ENCODE measurements around the gene RRP15.
"Not testable (repeated sequence)": the region's sequence is repeated elsewhere in the genome, so short reads cannot be mapped to it uniquely, and the experiment has no call there.

The RRP15 gene

GRCh38 chr1:218304281-218305039, 19.4 kb downstream of the RRP15 start:
- Mint-ChIP-seq H3K36me3 (ENCODE audit: low read depth) (peaks cover 10% of the 10 kb centered on the region), H3K27ac (no peak overlapping the region)

GRCh38 chr1:218305472-218306064, 20.5 kb downstream of the RRP15 start:
- Mint-ChIP-seq H3K27ac (no peak overlapping the region), H3K36me3 (ENCODE audit: low read depth) (peaks cover 11% of the 10 kb centered on the region), H3K4me3 (no peak overlapping the region), H3K4me1 (ENCODE audit: low read depth) (peaks cover 2% of the 10 kb centered on the region), H3K9me3 (no peaks in the 10 kb centered on the region), H3K27me3 (ENCODE audit: low read depth) (no peaks in the 10 kb centered on the region)

More at GRCh38 chr1:218304281-218305039, 19.4 kb downstream of the RRP15 start:
- H3K9me3 Mint-ChIP-seq: no peaks in the 10 kb centered on the region
- H3K4me1 Mint-ChIP-seq (ENCODE audit: low read depth): peaks cover 2% of the 10 kb centered on the region
- no peak overlapping the region for H3K4me3 Mint-ChIP-seq
- H3K27me3 Mint-ChIP-seq (ENCODE audit: low read depth): no peaks in the 10 kb centered on the region

GRCh38 chr1:218312509-218312908, 27.4 kb downstream of the RRP15 start:
- H3K4me3 Mint-ChIP-seq: no peak overlapping the region
- H3K27ac Mint-ChIP-seq: no peak overlapping the region
- peaks cover 9% of the 10 kb centered on the region for H3K36me3 Mint-ChIP-seq (ENCODE audit: low read depth)
- H3K27me3 Mint-ChIP-seq (ENCODE audit: low read depth): no peaks in the 10 kb centered on the region
- H3K4me1 Mint-ChIP-seq (ENCODE audit: low read depth): no peaks in the 10 kb centered on the region
- no peaks in the 10 kb centered on the region for H3K9me3 Mint-ChIP-seq

GRCh38 chr1:218314316-218314715, 29.2 kb downstream of the RRP15 start:
- Mint-ChIP-seq H3K4me3 (no peak overlapping the region), H3K27ac (no peak overlapping the region), H3K27me3 (ENCODE audit: low read depth) (no peaks in the 10 kb centered on the region), H3K36me3 (ENCODE audit: low read depth) (peaks cover 4% of the 10 kb centered on the region), H3K4me1 (ENCODE audit: low read depth) (no peaks in the 10 kb centered on the region), H3K9me3 (no peaks in the 10 kb centered on the region)

GRCh38 chr1:218315638-218316037, 30.5 kb downstream of the RRP15 start:
- Mint-ChIP-seq H3K27ac (no peak overlapping the region), H3K4me3 (no peak overlapping the region), H3K27me3 (ENCODE audit: low read depth) (no peaks in the 10 kb centered on the region), H3K9me3 (no peaks in the 10 kb centered on the region), H3K4me1 (ENCODE audit: low read depth) (no peaks in the 10 kb centered on the region), H3K36me3 (ENCODE audit: low read depth) (peaks cover 3% of the 10 kb centered on the region)

- Mint-ChIP-seq H3K4me1 (ENCODE audit: low read depth) (no peaks in the 10 kb centered on the region), H3K27ac (no peak overlapping the region), H3K27me3 (ENCODE audit: low read depth) (no peaks in the 10 kb centered on the region), H3K9me3 (no peaks in the 10 kb centered on the region), H3K36me3 (ENCODE audit: low read depth) (no peaks in the 10 kb centered on the region), H3K4me3 (no peak overlapping the region)
Measured at GRCh38 chr1:218317061-218317460, 32.0 kb downstream of the RRP15 start.

- H3K4me3 Mint-ChIP-seq; H3K4me1 Mint-ChIP-seq (ENCODE audit: low read depth); H3K27me3 Mint-ChIP-seq (ENCODE audit: low read depth); H3K27ac Mint-ChIP-seq; H3K36me3 Mint-ChIP-seq (ENCODE audit: low read depth); H3K9me3 Mint-ChIP-seq: not testable (repeated sequence)
Measured at GRCh38 chr1:218320182-218320581, 35.1 kb downstream of the RRP15 start.

GRCh38 chr1:218322762-218323161, 37.7 kb downstream of the RRP15 start:
- H3K27ac Mint-ChIP-seq: no peak overlapping the region
- H3K9me3 Mint-ChIP-seq: no peaks in the 10 kb centered on the region
- H3K4me1 Mint-ChIP-seq (ENCODE audit: low read depth): no peaks in the 10 kb centered on the region
- H3K36me3 Mint-ChIP-seq (ENCODE audit: low read depth): peaks cover 2% of the 10 kb centered on the region
- H3K4me3 Mint-ChIP-seq: no peak overlapping the region
- H3K27me3 Mint-ChIP-seq (ENCODE audit: low read depth): no peaks in the 10 kb centered on the region

GRCh38 chr1:218323568-218324225, 38.6 kb downstream of the RRP15 start:
- peaks cover 2% of the 10 kb centered on the region for H3K36me3 Mint-ChIP-seq (ENCODE audit: low read depth)
- no peaks in the 10 kb centered on the region for H3K27me3 Mint-ChIP-seq (ENCODE audit: low read depth)
- no peaks in the 10 kb centered on the region for H3K9me3 Mint-ChIP-seq
- H3K27ac Mint-ChIP-seq: no peak overlapping the region
- no peaks in the 10 kb centered on the region for H3K4me1 Mint-ChIP-seq (ENCODE audit: low read depth)
- no peak overlapping the region for H3K4me3 Mint-ChIP-seq

- peaks cover 2% of the 10 kb centered on the region for H3K36me3 Mint-ChIP-seq (ENCODE audit: low read depth)
- H3K4me1 Mint-ChIP-seq (ENCODE audit: low read depth): no peaks in the 10 kb centered on the region
- no peak overlapping the region for H3K27ac Mint-ChIP-seq
- no peaks in the 10 kb centered on the region for H3K27me3 Mint-ChIP-seq (ENCODE audit: low read depth)
- no peak overlapping the region for H3K4me3 Mint-ChIP-seq
- H3K9me3 Mint-ChIP-seq: no peaks in the 10 kb centered on the region
Measured at GRCh38 chr1:218324226-218324580, 39.1 kb downstream of the RRP15 start.

GRCh38 chr1:218328769-218329168, 43.7 kb downstream of the RRP15 start:
- H3K4me1 Mint-ChIP-seq (ENCODE audit: low read depth): no peaks in the 10 kb centered on the region
- H3K4me3 Mint-ChIP-seq: no peak overlapping the region
- no peaks in the 10 kb centered on the region for H3K36me3 Mint-ChIP-seq (ENCODE audit: low read depth)
- no peaks in the 10 kb centered on the region for H3K27me3 Mint-ChIP-seq (ENCODE audit: low read depth)
- H3K9me3 Mint-ChIP-seq: no peaks in the 10 kb centered on the region
- no peak overlapping the region for H3K27ac Mint-ChIP-seq

GRCh38 chr1:218330043-218330623, 45.0 kb downstream of the RRP15 start:
- Mint-ChIP-seq H3K4me1 (ENCODE audit: low read depth) (no peaks in the 10 kb centered on the region), H3K4me3 (no peak overlapping the region), H3K27ac (no peak overlapping the region), H3K36me3 (ENCODE audit: low read depth) (no peaks in the 10 kb centered on the region), H3K9me3 (no peaks in the 10 kb centered on the region), H3K27me3 (ENCODE audit: low read depth) (no peaks in the 10 kb centered on the region)

GRCh38 chr1:218332416-218332815, 47.3 kb downstream of the RRP15 start:
- Mint-ChIP-seq H3K4me3 (no peak overlapping the region), H3K27me3 (ENCODE audit: low read depth) (no peaks in the 10 kb centered on the region), H3K4me1 (ENCODE audit: low read depth) (no peaks in the 10 kb centered on the region), H3K36me3 (ENCODE audit: low read depth) (no peaks in the 10 kb centered on the region), H3K27ac (no peak overlapping the region), H3K9me3 (no peaks in the 10 kb centered on the region)

- Mint-ChIP-seq H3K36me3 (ENCODE audit: low read depth) (no peaks in the 10 kb centered on the region), H3K4me1 (ENCODE audit: low read depth) (no peaks in the 10 kb centered on the region), H3K4me3 (no peak overlapping the region), H3K27ac (no peak overlapping the region), H3K9me3 (no peaks in the 10 kb centered on the region), H3K27me3 (ENCODE audit: low read depth) (peaks cover 4% of the 10 kb centered on the region)
Measured at GRCh38 chr1:218336328-218336727, 51.2 kb downstream of the RRP15 start.

Measured in T-helper 1 cell treated with Interleukin-12 subunit alpha and Interleukin-12 subunit beta and Interleukin-4 antibody, amounts not matched to agents 30 μg/mL and 1 μg/mL, for 36 hours (primary cell).